CD4-positive, alpha-beta T cell treated with Interleukin-21 for 1 hour (primary cell): ENCODE measurements around the gene STAM2.

ENCODE experiments used
- DNase-seq: peaks from one replicate; pipeline ENCODE4 v3.0.0-alpha.2; 2020

The STAM2 gene

DNA sequence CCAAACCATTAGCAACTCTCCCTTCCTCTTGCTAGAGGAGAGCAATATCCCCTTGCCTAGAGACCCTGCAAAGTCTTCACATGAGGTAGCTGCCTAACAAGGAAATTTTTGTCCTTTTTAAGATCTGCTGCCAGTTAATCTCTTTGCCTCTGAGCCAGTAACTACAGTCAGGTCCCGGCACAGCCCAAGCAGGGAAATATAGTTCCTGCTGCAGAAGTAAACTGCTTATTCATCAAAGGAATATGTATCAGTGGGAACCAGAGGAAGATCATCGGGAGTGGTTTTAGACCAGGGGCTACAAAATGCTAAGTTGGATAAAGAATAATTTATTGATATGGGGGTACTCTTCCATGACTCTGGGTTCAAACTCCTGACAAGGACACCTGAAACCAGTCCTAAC is 107.3 kb downstream of the STAM2 start:
- no peak for DNase-seq

- DNase-seq, result no peak
Observed at GRCh38 chr2:152067823-152068222, 107.7 kb downstream of the STAM2 start.
